ENCODE results near the gene RASAL2. TPM values are rescaled to one million over a fixed set of nuclear protein-coding genes. Genes with fewer than 3 reads are reported as not detected.
"Not testable (repeated sequence)": the region's sequence is repeated elsewhere in the genome, so short reads cannot be mapped to it uniquely, and the experiment has no call there.

Gene RASAL2
- total RNA-seq, 1 donor from 2014 or later: 13.1 TPM

- DNase-seq (ENCODE audit: low read depth in 2 of 2): no peak
Measured at GRCh38 chr1:178223289-178223688, 129.4 kb downstream of the RASAL2 start.

GRCh38 chr1:178224358-178224757 is 130.5 kb downstream of the RASAL2 start:
- DNase-seq (ENCODE audit: low read depth in 2 of 2): peak in 1 of 2 donors; percentile 50

GRCh38 chr1:178230881-178231409 is 137.0 kb downstream of the RASAL2 start:
- no peak for DNase-seq (ENCODE audit: low read depth in 2 of 2)

- DNase-seq (ENCODE audit: low read depth in 2 of 2): no peak
Measured at GRCh38 chr1:178232108-178232507, 138.2 kb downstream of the RASAL2 start.

GRCh38 chr1:178232949-178233348 is 139.0 kb downstream of the RASAL2 start:
- no peak for DNase-seq (ENCODE audit: low read depth in 2 of 2)

- no peak for DNase-seq (ENCODE audit: low read depth in 2 of 2)
Measured at GRCh38 chr1:178237121-178237520, 143.2 kb downstream of the RASAL2 start.

- peak; percentile 58 to 97 for DNase-seq (ENCODE audit: low read depth in 2 of 2)
Measured at GRCh38 chr1:178238722-178239510, 145.0 kb downstream of the RASAL2 start.

- peak in 1 of 2 donors; percentile 46 for DNase-seq (ENCODE audit: low read depth in 2 of 2)
Measured at GRCh38 chr1:178241057-178241456, 147.2 kb downstream of the RASAL2 start.

GRCh38 chr1:178241837-178242236 is 147.9 kb downstream of the RASAL2 start:
- DNase-seq (ENCODE audit: low read depth in 2 of 2): no peak

- no peak for DNase-seq (ENCODE audit: low read depth in 2 of 2)
Measured at GRCh38 chr1:178243119-178243518, 149.2 kb downstream of the RASAL2 start.

GRCh38 chr1:178243890-178244289 is 150.0 kb downstream of the RASAL2 start:
- DNase-seq (ENCODE audit: low read depth in 2 of 2): no peak

GRCh38 chr1:178248284-178248683 is 154.4 kb downstream of the RASAL2 start:
- not testable (repeated sequence) for DNase-seq (ENCODE audit: low read depth in 2 of 2)

GRCh38 chr1:178253581-178253980 is 159.7 kb downstream of the RASAL2 start:
- not testable (repeated sequence) for DNase-seq (ENCODE audit: low read depth in 2 of 2)

- no peak for DNase-seq (ENCODE audit: low read depth in 2 of 2)
Measured at GRCh38 chr1:178254433-178254832, 160.5 kb downstream of the RASAL2 start.

- no peak for DNase-seq (ENCODE audit: low read depth in 2 of 2)
Measured at GRCh38 chr1:178258536-178258935, 164.6 kb downstream of the RASAL2 start.

- DNase-seq (ENCODE audit: low read depth in 2 of 2): peak; percentile 78 to 94
Measured at GRCh38 chr1:178262120-178262500, 168.2 kb downstream of the RASAL2 start.

GRCh38 chr1:178263341-178263740 is 169.4 kb downstream of the RASAL2 start:
- DNase-seq (ENCODE audit: low read depth in 2 of 2): no peak

- no peak for DNase-seq (ENCODE audit: low read depth in 2 of 2)
Measured at GRCh38 chr1:178266113-178266512, 172.2 kb downstream of the RASAL2 start.

GRCh38 chr1:178266619-178267066 is 172.7 kb downstream of the RASAL2 start:
- no peak for DNase-seq (ENCODE audit: low read depth in 2 of 2)

- peak; percentile 28 to 76 for DNase-seq (ENCODE audit: low read depth in 2 of 2)
Measured at GRCh38 chr1:178267646-178268094, 173.8 kb downstream of the RASAL2 start.

GRCh38 chr1:178271471-178271870 is 177.6 kb downstream of the RASAL2 start:
- DNase-seq (ENCODE audit: low read depth in 2 of 2): no peak

- peak in 1 of 2 donors; percentile 36 for DNase-seq (ENCODE audit: low read depth in 2 of 2)
Measured at GRCh38 chr1:178273707-178274410, 180.0 kb downstream of the RASAL2 start.

Data from lung microvascular endothelial cell (primary cell).